ENCODE data around the gene ASAP3. TPM values are rescaled to one million over a fixed set of nuclear protein-coding genes. Genes with fewer than 3 reads are reported as not detected.

Gene ASAP3
- total RNA-seq, 2 experiments from 2014 or later = 0.25 to 0.52 TPM

DNA sequence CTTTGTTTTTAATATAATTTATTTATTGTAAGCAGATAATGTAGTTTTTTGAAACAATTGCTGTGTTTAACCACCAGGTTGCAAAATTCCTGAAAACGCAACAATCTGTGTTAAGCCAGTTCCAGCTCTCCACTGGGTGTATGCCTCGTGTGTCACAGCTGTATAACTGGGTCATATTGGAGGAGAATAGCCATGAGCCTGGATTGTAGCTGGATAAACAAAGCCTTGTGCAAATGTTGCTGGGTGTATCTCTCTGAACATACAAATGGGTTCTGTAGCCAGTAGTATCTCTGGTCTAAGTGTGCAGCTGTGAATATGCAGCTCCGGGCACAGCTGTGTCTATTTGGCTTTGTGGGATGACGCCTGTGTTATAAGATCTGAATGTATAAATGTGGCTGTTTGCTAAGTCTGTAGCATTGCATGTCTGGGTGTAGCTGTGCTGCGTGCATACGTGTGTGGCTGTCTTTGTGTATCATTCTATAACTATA is 62.2 kb downstream of the ASAP3 start:
- no peak for DNase-seq
- H3K4me3 Mint-ChIP-seq = no peak overlapping the region
- no peaks in the 10 kb centered on the region for H3K36me3 Mint-ChIP-seq (ENCODE audit: low read depth)
- peak overlapping the region; percentile 92 for H3K27ac Mint-ChIP-seq
- H3K27me3 Mint-ChIP-seq = peaks cover 27% of the 10 kb centered on the region
- no peaks in the 10 kb centered on the region for H3K9me3 Mint-ChIP-seq
- ChIA-PET POLR2A (no interaction called here), CTCF (interaction anchor here (1.4 to 2.6 kb wide), 3 partner anchors 18 to 24 kb away, joined by 3 to 9 read pairs (median 6); no protein-coding TSS in a partner anchor)
- peaks cover 48% of the 10 kb centered on the region for H3K4me1 Mint-ChIP-seq

DNA sequence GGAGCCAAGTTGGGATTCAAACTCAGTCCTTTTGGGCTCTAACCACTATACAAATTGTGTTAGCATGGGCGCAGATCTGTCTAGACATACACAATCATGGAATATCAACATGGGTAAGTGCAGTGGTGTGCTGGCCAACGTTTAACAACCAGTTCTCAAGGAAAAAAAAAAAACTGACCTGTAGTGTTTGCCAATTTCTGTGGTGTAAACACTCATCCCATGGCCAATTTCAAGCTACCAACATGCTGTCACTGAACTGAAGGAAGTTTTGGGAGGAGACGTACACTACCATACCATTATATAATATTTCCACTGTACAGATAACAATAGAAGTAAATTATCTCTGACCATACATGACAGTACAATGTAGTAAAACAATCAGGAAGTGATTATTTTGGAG is 62.6 kb downstream of the ASAP3 start:
- Mint-ChIP-seq H3K27me3 (peaks cover 23% of the 10 kb centered on the region), H3K4me1 (peaks cover 48% of the 10 kb centered on the region), H3K4me3 (no peak overlapping the region), H3K9me3 (no peaks in the 10 kb centered on the region), H3K27ac (no peak overlapping the region), H3K36me3 (ENCODE audit: low read depth) (no peaks in the 10 kb centered on the region)
- DNase-seq = no peak
- ChIA-PET CTCF (interaction anchor here (1.4 to 2.6 kb wide), 3 partner anchors 17 to 24 kb away, joined by 3 to 9 read pairs (median 6); no protein-coding TSS in a partner anchor), POLR2A (no interaction called here)

DNA sequence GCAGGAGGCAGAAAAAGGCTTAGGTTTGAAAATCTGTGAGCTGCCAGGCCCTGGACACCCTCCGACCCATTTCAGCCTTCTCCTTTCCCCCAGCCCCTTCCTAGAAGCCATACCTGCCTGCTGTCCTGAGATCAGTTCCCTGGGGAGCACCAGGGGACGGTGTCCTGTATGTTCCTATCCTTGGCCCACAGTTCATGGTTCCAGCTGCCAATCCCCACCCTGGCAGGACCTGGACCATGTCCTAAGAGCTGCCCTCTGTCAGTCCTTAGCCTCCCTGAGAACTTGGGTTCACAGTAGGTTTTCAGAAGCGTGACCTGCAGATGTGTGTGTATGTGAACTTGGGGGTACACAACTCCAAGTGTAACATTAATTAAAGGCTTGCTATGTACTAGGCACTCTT is 63.2 kb downstream of the ASAP3 start:
- Mint-ChIP-seq H3K27me3 (peaks cover 17% of the 10 kb centered on the region), H3K4me1 (peaks cover 47% of the 10 kb centered on the region), H3K9me3 (no peaks in the 10 kb centered on the region), H3K36me3 (ENCODE audit: low read depth) (no peaks in the 10 kb centered on the region), H3K27ac (no peak overlapping the region), H3K4me3 (no peak overlapping the region)
- no peak for DNase-seq
- POLR2A ChIA-PET = no interaction called here
- CTCF ChIA-PET = interaction anchor here (0.8 to 2.6 kb wide), 3 partner anchors 17 to 217 kb away, joined by 3 to 9 read pairs (median 6); no protein-coding TSS in a partner anchor

DNA sequence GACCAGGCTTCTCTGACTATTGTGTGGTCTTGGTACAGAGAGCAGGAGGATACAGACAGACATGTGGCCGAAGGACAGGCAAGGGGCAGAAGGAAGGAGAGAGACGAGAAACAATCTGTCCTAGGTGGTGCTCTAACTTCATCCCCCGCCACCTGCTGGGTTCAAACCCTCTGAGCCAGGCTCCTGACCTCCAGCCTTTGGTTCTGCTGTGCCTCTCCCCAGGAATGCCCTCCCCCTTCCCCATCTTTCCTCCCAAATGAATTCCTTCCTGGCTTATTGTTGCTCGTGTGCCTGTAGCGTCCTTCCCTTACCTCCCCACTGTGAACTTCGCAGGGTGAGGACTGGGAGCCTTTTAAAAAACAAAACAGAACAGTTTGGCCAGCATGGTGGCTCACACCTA is 64.8 kb downstream of the ASAP3 start:
- Mint-ChIP-seq H3K9me3 (no peaks in the 10 kb centered on the region), H3K27me3 (peaks cover 6% of the 10 kb centered on the region), H3K4me1 (peaks cover 43% of the 10 kb centered on the region), H3K27ac (peak overlapping the region; percentile 25), H3K4me3 (no peak overlapping the region), H3K36me3 (ENCODE audit: low read depth) (no peaks in the 10 kb centered on the region)
- POLR2A ChIA-PET = no interaction called here
- CTCF ChIA-PET = interaction anchor here (0.6 kb wide), 1 partner anchor 72 kb away, joined by 3 read pairs; no protein-coding TSS in a partner anchor
- DNase-seq = no peak

DNA sequence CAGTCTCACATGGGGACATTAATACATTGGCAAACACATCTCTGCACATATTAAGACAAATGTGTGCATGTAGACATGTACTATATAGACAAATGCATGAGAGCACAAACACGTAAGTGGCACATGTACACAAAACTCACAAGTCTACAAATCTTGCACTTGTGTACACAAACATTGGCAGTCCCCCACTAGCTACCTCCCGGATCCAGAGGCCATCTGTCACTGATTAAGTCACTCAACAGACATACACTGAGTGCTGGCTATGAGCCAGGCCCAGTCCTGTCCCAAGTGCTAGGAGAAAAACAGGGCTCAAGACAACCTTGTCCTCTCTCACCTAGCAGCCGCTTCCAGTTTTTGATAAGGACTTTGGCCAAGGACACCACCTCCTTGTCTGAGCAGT is 66.4 kb downstream of the ASAP3 start:
- peaks cover 28% of the 10 kb centered on the region for H3K4me1 Mint-ChIP-seq
- H3K36me3 Mint-ChIP-seq (ENCODE audit: low read depth) = no peaks in the 10 kb centered on the region
- no peak overlapping the region for H3K4me3 Mint-ChIP-seq
- H3K27me3 Mint-ChIP-seq = no peaks in the 10 kb centered on the region
- H3K9me3 Mint-ChIP-seq = no peaks in the 10 kb centered on the region
- H3K27ac Mint-ChIP-seq = no peak overlapping the region
- POLR2A ChIA-PET = no interaction called here
- DNase-seq = no peak
- CTCF ChIA-PET = interaction anchor here (1.3 to 1.5 kb wide), 2 partner anchors 14 to 80 kb away, joined by 3 to 4 read pairs; no protein-coding TSS in a partner anchor

DNA sequence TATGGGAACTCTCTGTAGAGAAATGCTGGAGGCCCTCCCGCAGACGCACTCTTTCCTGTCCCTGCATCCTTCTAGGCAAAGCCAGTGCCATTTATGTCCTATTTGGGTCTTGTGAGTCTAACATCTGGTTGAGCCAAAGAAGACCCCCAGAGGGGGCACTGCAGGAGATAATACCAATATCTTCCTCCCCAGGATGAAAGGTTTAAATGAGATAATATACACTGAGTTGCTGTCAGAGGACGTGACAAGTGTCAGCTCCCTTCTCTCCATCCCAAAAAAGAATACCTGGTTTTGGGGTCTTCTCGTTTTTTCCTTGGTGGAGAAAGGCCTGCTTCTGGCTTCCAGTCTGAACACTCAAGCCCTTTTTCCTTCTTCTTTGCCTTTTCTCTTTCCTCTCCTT is 67.0 kb downstream of the ASAP3 start:
- H3K4me3 Mint-ChIP-seq = no peak overlapping the region
- peaks cover 22% of the 10 kb centered on the region for H3K4me1 Mint-ChIP-seq
- CTCF ChIA-PET = interaction anchor here (1.3 to 1.5 kb wide), 2 partner anchors 13 to 80 kb away, joined by 3 to 4 read pairs; no protein-coding TSS in a partner anchor
- H3K36me3 Mint-ChIP-seq (ENCODE audit: low read depth) = no peaks in the 10 kb centered on the region
- no peaks in the 10 kb centered on the region for H3K27me3 Mint-ChIP-seq
- no peak for DNase-seq
- no peaks in the 10 kb centered on the region for H3K9me3 Mint-ChIP-seq
- POLR2A ChIA-PET = no interaction called here
- no peak overlapping the region for H3K27ac Mint-ChIP-seq

DNA sequence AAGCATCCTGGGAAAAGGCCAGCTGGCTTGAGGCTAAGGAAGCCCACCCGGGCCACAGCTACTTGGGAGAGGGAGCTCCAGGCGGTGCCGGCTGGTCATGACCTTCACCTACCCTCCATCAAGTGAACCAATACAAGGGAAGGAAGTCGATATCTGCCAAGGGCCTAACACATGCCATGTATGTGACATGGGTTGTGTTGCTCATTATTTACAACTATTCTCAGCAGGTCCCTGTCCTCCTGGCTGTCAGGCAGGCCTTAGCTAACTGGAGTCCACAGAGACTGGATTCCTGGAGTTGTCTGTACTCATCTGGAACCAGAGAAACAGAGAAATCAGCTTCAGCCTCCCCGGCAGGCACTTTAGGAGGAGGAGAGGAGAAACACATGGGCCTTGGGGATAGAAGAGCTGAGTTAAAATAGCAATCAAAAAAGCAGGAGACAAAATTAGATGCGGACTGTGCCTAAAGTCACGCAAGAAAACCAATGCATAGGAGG is 75.1 kb downstream of the ASAP3 start:
- Mint-ChIP-seq H3K36me3 (ENCODE audit: low read depth) (no peaks in the 10 kb centered on the region), H3K27me3 (no peaks in the 10 kb centered on the region), H3K4me3 (no peak overlapping the region), H3K27ac (no peak overlapping the region), H3K9me3 (no peaks in the 10 kb centered on the region), H3K4me1 (peaks cover 6% of the 10 kb centered on the region)
- ChIA-PET CTCF (interaction anchor here (0.9 kb wide), 1 partner anchor 13 kb away, joined by 3 read pairs; no protein-coding TSS in a partner anchor), POLR2A (interaction anchor here (0.6 kb wide), 1 partner anchor 18 kb away, joined by 3 read pairs; no protein-coding TSS in a partner anchor)
- DNase-seq = no peak

DNA sequence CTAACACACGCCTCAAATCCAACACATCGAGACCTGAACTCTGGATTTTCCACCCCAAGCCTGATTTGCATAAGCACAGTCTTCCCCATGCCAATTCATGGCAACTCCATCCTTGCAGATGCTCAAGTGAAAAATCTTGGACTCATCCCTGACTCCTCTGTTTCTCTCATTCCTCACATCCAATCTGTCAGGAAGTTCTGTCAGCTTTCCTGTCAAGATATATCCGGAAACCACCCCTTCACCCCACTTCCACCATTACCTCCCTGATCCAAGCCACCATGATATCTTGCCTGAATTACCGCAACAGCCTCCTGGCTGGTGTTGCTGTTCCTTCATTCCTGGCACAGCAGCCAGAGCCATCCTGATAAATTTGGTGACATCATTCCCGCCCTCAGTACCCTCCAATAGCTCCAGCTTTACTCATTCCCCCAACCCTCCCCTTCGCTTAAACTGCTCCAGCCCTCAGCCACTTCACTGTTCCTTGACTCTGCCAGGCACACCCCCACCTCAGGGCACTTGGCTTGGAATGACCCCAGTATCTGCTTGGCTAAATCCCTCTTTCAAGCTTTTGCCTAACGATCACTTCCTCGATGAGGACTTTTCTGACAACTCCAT is 76.9 kb downstream of the ASAP3 start:
- Mint-ChIP-seq H3K27ac (no peak overlapping the region), H3K27me3 (no peaks in the 10 kb centered on the region), H3K4me3 (no peak overlapping the region), H3K4me1 (peaks cover 15% of the 10 kb centered on the region), H3K9me3 (no peaks in the 10 kb centered on the region), H3K36me3 (ENCODE audit: low read depth) (no peaks in the 10 kb centered on the region)
- ChIA-PET POLR2A (no interaction called here), CTCF (no interaction called here)
- DNase-seq = no peak

DNA sequence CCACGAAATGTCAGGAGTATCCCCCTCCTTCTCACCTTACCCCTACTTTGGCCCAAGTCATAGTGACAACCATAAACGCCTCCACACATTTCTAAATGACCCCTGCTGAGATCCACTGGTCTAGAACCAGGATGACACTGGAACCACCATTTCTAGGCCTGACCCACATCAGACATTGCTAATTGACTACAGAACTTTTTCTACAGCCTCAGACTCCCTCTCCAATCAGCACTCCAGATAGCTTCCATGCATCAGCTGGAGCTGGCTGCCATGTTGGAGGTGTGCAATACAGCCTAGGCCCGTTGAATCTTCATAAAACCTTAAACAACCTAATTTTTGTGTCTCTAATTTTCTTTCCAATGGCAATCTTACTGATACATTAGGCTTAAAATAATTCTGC is 78.0 kb downstream of the ASAP3 start:
- ChIA-PET POLR2A (no interaction called here), CTCF (no interaction called here)
- DNase-seq = no peak
- Mint-ChIP-seq H3K27me3 (no peaks in the 10 kb centered on the region), H3K4me1 (peaks cover 15% of the 10 kb centered on the region), H3K27ac (no peak overlapping the region), H3K9me3 (no peaks in the 10 kb centered on the region), H3K4me3 (no peak overlapping the region), H3K36me3 (ENCODE audit: low read depth) (no peaks in the 10 kb centered on the region)

DNA sequence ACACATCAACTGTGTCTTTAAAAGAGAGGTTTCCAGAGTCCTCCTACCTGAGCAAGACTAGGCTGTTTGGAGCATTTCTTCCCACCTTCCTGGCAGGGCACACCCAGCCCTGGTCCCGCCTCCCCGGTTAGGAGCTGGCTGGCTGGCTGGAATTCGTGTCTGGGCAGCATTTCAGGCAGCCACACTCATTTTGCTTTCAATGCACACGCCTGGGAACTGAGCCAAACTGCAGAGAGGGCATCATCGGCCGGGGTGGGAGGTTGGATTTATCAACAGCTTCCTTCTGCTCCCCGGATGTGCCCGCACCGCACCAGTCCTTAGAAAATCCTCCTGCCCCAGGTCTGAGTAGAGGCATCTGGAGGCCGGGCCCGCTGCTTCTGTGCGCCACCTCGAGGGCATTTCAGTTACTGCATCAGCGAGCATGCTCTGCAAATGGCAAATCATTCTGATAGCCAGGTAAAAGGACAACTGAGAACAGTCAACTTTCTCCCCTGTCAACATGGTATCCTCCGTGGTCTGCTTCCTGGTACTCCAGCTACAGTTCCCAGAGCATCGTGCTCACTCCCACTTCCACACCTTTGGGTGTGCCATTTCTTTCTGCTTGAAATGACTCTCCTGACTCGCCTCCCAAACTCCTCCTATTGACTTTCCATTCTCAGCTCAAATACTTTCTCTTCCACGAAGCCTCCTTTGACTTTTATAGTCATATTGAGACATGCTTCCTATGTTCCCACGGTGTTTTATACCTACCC is 80.1 kb downstream of the ASAP3 start:
- Mint-ChIP-seq H3K36me3 (ENCODE audit: low read depth) (no peaks in the 10 kb centered on the region), H3K4me3 (no peak overlapping the region), H3K9me3 (no peaks in the 10 kb centered on the region), H3K27ac (no peak overlapping the region), H3K4me1 (peaks cover 15% of the 10 kb centered on the region), H3K27me3 (no peaks in the 10 kb centered on the region)
- POLR2A ChIA-PET = no interaction called here
- DNase-seq = peak; percentile 87
- CTCF ChIA-PET = interaction anchor here (0.7 to 2.2 kb wide), 12 partner anchors 8 to 430 kb away, joined by 3 to 9 read pairs (median 4); no protein-coding TSS in a partner anchor

DNA sequence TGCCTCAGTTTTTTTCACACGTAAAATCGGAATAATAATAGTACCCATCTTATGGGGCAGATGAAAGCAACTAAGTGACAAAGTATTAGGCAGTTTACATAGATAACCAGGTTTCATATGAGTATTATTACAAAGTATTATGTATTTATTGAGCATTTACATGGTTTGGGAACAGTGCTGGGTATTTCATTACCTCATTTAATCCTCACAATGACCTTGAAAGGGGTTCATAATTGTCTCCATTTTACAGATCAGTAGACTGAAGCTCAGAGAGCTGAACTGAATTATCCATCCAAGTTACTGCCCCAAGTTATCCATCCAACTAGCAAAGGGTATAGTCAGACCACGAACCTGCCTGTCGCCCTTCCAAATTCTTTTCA is 80.6 kb downstream of the ASAP3 start:
- H3K4me1 Mint-ChIP-seq = peaks cover 15% of the 10 kb centered on the region
- no peaks in the 10 kb centered on the region for H3K9me3 Mint-ChIP-seq
- no peak for DNase-seq
- CTCF ChIA-PET = interaction anchor here (0.7 to 2.2 kb wide), 10 partner anchors 10 to 160 kb away, joined by 3 to 9 read pairs (median 4); no protein-coding TSS in a partner anchor
- no peak overlapping the region for H3K27ac Mint-ChIP-seq
- no peaks in the 10 kb centered on the region for H3K27me3 Mint-ChIP-seq
- H3K36me3 Mint-ChIP-seq (ENCODE audit: low read depth) = no peaks in the 10 kb centered on the region
- no peak overlapping the region for H3K4me3 Mint-ChIP-seq
- POLR2A ChIA-PET = no interaction called here

DNA sequence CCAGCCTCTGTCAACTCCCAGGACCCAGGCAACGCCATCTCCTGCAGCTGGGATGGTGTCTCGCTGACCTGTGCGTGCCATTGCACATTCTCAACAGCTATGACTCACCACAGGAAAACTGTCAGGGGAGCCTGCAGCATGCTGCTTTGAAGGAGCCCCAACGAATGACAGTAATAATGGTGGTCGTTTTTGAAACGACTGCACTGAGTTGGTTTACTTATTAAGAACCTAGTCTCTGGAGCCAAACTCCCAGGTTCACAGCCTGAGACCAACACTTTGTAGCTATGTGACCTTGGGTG is 81.0 kb downstream of the ASAP3 start:
- no peak for DNase-seq
- no peaks in the 10 kb centered on the region for H3K9me3 Mint-ChIP-seq
- no peaks in the 10 kb centered on the region for H3K36me3 Mint-ChIP-seq (ENCODE audit: low read depth)
- H3K27ac Mint-ChIP-seq = no peak overlapping the region
- H3K4me1 Mint-ChIP-seq = peaks cover 15% of the 10 kb centered on the region
- no peak overlapping the region for H3K4me3 Mint-ChIP-seq
- CTCF ChIA-PET = interaction anchor here (1.2 to 2.2 kb wide), 4 partner anchors 9 to 103 kb away, joined by 3 to 9 read pairs (median 4); no protein-coding TSS in a partner anchor
- POLR2A ChIA-PET = no interaction called here
- no peaks in the 10 kb centered on the region for H3K27me3 Mint-ChIP-seq
